ENCODE measurements around the gene PER1. TPM values are rescaled to one million over a fixed set of nuclear protein-coding genes. Genes with fewer than 3 reads are reported as not detected.
A peak's percentile ranks its signal among the peaks of the same experiment; 100 is the strongest.

PER1 gene
- 124 TPM for total RNA-seq
- long read RNA-seq, full-length matches to known transcripts, result 3 of 78 reads
- long read RNA-seq, partial matches to known transcripts, result 57 of 78 reads
- long read RNA-seq, other reads (novel, unspliced or antisense), result 18 of 78 reads

GRCh38 chr17:8152112-8152775, at the start of gene PER1:
Gene PER1 (minus strand): TSS chr17:8152404. CDS start chr17:8150706, 1,698 bp downstream.
- DNase-seq (peak; percentile 99), ATAC-seq (ENCODE audit: poor library complexity) (peak; percentile 52)
- intact Hi-C loops (cut with DNase I), result no loop called here

DNA sequence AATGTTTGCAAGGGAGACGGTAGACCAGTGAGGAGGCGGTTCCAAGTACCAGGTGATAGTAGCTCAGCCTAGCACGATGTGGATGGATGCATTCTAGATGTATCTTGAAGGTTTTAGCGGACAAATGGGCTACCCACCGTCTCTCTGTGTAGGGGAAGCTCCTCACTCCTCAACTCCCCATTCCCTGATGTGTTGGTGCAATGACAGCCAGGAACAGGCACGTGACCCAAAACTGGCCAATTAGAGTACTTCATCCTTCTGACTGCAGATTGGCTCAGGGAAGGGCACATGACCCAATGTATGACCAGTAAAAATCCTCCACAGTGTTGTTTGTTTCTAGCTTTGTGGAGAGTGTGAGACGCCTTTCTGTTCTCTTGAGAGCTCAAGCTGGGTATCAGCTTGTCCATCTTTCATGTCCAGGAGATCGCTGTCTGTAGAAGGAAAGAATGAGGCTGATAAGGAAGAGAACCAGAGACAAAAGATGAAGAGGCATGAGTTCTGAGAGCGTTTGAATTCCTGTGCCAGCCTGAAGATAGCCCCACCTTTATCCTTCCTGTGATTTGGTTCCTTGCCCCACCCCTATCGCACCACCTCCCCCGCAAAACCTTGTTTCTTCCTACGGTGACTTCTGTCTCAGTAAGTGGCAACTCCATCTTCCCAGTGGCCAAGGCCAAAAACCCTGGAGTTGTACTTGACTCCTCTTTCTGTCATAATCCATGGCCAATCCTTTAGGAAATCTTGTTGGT, 40.0 kb upstream of the PER1 start:
- ATAC-seq (ENCODE audit: poor library complexity), result peak; percentile 55
- intact Hi-C loops (cut with DNase I), result no loop called here
- DNase-seq, result peak; percentile 85

DNA sequence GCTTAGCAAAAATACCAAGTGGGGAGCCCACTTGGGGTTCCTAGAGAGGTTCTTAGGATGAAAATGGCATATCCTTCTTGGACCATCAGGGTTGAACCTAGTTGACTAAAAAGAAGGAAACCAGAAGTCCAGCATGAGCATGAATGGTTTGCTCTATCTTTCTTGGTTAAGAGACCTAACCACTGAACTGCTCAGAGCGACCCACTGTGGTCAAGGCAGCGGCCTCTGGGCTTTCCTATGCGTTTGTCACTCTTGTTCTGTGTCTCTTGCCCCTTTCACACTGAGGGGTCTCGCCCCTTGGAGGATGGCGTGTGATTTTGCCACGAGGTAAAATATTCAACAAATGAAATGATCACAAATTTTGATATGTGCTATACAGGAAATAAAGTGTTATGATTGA, 38.3 kb upstream of the PER1 start:
- intact Hi-C loops (cut with DNase I), result no loop called here
- ATAC-seq (ENCODE audit: poor library complexity) (no peak), DNase-seq (peak; percentile 34)

DNA sequence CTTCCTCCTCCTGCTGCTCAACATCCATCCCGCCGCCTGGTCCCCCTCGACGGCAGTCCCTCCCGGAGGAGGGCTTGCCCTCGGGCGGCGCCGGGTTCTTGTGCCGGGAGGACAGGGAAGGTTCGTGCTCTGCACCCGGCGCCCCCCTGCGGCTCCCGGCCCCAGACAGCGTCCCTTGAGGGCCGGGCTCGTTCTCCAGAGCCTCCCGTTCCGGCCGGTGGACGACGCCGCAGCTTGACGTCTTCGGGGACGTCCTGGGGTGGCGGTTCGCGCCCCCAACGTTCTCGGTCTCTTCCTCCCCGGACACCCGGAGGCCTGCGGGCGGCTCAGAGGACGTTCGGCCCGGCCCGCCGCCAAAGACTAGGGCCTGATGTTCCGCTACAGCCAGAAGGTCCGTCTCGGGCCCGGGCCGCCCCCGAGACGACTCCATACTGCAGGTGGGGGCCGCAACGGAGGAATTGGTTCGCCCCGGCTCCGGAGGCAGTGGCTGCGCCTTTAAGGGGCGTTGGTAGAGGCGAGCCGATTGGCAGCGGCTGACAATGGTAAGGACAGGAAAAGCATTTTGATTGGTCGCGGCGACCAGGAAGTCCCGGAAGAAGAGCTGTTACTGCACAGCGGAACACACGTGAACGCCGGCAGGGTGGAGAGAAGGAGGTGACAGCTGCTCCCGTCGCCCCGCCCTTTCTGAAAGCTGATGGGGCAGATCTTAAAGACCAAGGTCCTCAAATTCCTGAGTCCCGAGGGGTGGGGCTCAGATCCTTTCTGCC, 37.7 kb upstream of the PER1 start, which contains the start of gene BORCS6:
Gene BORCS6, minus strand, starts transcription at position 470 of the 767 bp plus-strand sequence. Its CDS starts 40 bp downstream, at position 430.
- DNase-seq (peak; percentile 98), ATAC-seq (ENCODE audit: poor library complexity) (peak; percentile 68)
- intact Hi-C loops (cut with DNase I), result no loop called here

DNA sequence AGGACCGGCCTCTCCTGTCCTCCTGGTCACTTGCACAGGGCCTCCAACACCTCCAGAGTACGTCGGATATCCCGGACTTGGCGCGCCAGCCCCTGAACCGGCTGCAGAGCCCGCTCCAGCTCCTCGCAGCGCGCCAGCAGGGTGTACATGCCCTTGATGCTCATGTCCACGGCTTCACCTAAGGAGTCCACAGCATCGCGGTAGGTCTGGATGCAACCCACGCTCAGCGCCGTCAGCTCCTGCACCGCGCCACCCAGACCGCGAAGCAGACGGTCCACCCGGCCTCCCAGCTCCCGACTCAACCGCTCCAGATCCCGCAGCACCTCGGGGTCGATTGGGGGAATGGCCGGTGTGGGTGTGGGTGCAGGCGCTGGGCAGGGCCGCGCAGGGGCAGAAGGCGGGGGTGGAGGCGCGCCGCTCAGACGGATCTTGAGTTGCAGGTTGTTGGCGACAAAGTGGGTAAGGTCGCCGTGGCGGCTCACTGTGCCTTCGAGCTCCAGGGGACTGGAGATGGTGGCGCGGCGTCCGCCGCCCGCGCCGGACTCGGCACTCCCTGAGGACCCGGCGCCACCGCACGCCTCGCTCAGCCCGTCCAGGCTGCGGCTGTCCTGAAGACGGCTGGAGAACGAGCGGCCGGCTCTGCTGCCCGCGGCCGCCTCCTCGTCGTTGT, 37.0 kb upstream of the PER1 start:
- ATAC-seq (ENCODE audit: poor library complexity) (no peak), DNase-seq (peak; percentile 50)
- intact Hi-C loops (cut with DNase I), result no loop called here

DNA sequence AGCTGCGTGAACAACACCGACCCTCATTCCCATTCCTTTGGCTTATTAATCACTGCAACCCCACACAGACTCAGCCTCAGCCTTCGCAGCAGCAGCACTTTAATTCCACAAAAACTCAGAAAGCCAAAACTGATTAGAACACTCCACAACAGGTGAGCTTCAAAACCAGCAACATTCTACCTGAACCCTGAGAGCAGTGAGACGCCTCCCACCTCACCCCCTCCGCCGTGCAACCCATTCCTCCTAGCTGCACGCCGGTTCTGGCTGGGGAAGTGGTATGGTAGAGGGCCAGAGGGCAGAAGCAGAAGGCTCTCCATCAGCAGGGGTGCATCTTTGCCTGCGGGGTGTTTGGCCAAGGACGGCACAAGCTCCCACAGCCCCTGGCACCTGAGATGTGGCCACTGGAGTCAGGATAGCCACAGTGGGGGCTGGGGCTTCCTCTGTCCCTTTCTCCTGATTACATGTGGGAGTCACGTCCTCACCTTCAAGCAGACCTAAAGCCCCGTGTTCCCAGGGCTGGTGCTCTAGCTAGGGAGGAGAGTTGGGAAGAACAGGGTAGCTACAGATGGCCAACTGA, 36.1 kb upstream of the PER1 start:
- ATAC-seq (ENCODE audit: poor library complexity) (no peak), DNase-seq (peak; percentile 42)
- intact Hi-C loops (cut with DNase I), result no loop called here

- DNase-seq (peak; percentile 93), ATAC-seq (ENCODE audit: poor library complexity) (peak; percentile 64)
- intact Hi-C loops (cut with DNase I), result loop anchor here (2.0 kb wide), 2 partner anchors 33 to 69 kb away; partner anchors contain the start of gene ALOXE3
Measured at GRCh38 chr17:8187517-8188262, 35.5 kb upstream of the PER1 start.

- intact Hi-C loops (cut with DNase I), result loop anchor here (2.0 kb wide), 2 partner anchors 34 to 68 kb away; partner anchors contain the start of gene ALOXE3
- peak; percentile 70 for ATAC-seq (ENCODE audit: poor library complexity)
- peak; percentile 94 for DNase-seq
Measured at GRCh38 chr17:8186787-8187516, 34.7 kb upstream of the PER1 start.

DNA sequence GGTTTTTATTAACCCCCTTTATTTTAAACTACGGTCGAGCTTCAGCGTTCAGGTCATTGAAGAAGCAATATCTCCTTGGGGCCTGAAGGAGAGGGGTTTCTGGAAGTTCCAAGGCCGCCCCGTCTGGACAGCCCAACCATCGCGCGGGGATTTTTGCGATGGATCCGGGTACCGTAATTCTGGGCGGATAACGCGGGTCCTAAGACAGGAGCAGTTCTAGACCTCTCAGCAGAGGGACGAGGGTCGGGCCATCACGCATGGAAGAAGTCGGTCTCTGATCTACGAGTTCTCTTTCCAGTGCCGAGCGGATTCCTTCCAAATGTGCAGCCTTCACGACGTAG, 34.2 kb upstream of the PER1 start:
- ATAC-seq (ENCODE audit: poor library complexity), result peak; percentile 0
- no peak for DNase-seq
- intact Hi-C loops (cut with DNase I), result loop anchor here (2.0 kb wide), 2 partner anchors 34 to 68 kb away; partner anchors contain the start of gene ALOXE3

- intact Hi-C loops (cut with DNase I), result loop anchor here (2.0 kb wide), 2 partner anchors 35 to 67 kb away; partner anchors contain the start of gene ALOXE3
- DNase-seq (peak; percentile 92), ATAC-seq (ENCODE audit: poor library complexity) (peak; percentile 60)
Measured at GRCh38 chr17:8185582-8186445, 33.6 kb upstream of the PER1 start.

DNA sequence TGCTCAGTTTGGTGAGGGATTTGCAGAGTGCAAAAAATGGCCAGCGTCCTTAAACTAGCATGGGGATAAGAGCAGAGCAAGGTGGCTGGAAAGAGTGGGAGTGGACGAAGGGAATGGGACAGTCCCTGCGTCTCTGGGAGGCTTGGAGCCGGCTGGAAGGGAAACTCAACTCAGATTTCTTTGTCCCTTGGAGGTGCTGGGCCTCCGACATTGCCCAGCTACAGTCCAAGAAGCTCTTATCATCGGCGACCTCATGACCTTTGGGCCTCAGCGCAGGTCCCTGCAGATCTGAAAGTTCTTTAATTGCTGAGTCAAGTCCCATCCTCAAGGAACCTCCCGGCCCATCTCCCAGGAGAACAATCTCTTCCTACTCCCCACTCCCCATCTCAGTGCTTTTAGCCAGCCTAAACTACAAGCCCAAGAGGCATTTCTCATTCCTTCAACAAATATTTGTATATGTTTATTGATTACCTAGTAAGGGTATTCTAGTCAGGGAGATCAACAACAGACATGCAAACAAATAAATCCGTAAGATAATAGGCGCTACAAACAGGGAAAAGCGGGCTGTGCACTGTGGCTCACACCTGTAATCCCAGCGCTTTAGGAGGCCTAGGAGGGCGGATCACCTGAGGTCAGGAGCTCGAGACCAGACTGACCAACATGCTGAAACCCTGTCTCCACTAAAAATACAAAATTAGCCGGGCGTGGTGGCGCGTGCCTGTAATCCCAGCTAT, 25.0 kb upstream of the PER1 start:
- intact Hi-C loops (cut with DNase I), result no loop called here
- DNase-seq, result peak; percentile 17
- ATAC-seq (ENCODE audit: poor library complexity), result no peak

- ATAC-seq (ENCODE audit: poor library complexity) (peak; percentile 83), DNase-seq (peak; percentile 94)
- intact Hi-C loops (cut with DNase I), result no loop called here
Measured at GRCh38 chr17:8176197-8176940, 24.2 kb upstream of the PER1 start, which contains the start of gene TMEM107. Gene TMEM107 (minus strand): TSS chr17:8176380. CDS start chr17:8176286, 94 bp downstream.

GRCh38 chr17:8175795-8176196, 23.6 kb upstream of the PER1 start:
- peak; percentile 1 for ATAC-seq (ENCODE audit: poor library complexity)

DNA sequence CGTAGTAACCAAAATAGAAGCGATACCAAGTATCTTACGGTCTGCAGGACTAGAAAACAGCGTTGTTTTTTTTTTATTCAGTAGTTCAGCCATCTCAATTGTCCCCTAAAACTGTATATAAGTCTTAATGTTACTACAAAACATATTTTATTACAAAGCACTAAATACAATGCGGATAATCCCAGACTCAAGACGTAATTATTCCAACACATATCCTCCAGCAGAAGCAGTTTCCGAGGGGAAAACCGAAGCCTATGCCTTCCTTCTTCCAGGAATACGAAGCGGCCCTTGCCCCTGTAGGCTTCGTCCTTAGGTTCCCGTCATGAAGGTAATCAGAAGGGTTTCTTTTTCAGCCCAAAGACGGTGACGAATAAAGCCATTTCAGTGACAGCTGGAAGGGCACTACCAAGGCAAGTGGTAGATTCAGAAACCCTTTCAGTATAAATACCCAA, 21.7 kb upstream of the PER1 start:
- no peak for ATAC-seq (ENCODE audit: poor library complexity)
- DNase-seq, result peak; percentile 14
- intact Hi-C loops (cut with DNase I), result no loop called here

More at GRCh38 chr17:8175795-8176196, 23.6 kb upstream of the PER1 start:
- intact Hi-C loops (cut with DNase I), result no loop called here
- peak; percentile 55 for DNase-seq
